K562 (cell line): Measurements from ENCODE around the gene CGB3. TPM values are rescaled to one million over a fixed set of nuclear protein-coding genes. Genes with fewer than 3 reads are reported as not detected.

Experiments used
- ATAC-seq: fragments of 200-7000 bp; cut with Tn5 transposase; 3 replicates; pipeline ENCODE4 v1.9.1; 2020; ENCODE audit warnings: moderate library complexity
- BruUV-seq: library from RNA; stranded (reverse); fragments of 400-500 nt; replicated peaks from 2 replicates; lab custom pipeline; 2021; lab: Mats Ljungman, UMichigan
- CTCF ChIA-PET: fragments of 300-600 bp; formaldehyde crosslinking; extraction: SDS; loops from one replicate; lab custom pipeline; 2021; ENCODE audit warnings: low intra/inter-chr PET ratio; lab: Yijun Ruan, JAX
- POLR2A ChIA-PET: fragments of 300-600, 350-650 bp; sonication (Branson Sonifier 250); formaldehyde crosslinking; extraction: SDS; loops from one replicate; lab custom pipeline; 2021; ENCODE audit warnings: antibody characterized with exemption, inconsistent platforms; lab: Yijun Ruan, JAX
- DNase-seq, 4 experiments: peaks; one replicate each; pipeline versions ENCODE4 v3.0.0 to v3.0.0-alpha.2; 2011 to 2018; ENCODE audit warnings: low spot score in 3 of 4, mixed read lengths in 3 of 4; ENCODE audit errors: extremely low read depth in 1 of 4
- FAIRE-seq: peaks from 2 replicates; lab custom pipeline; 2011; peaks lifted over from hg19 to GRCh38; lab: Jason Lieb, UNC
- H2AFZ ChIP-seq: 2 replicates; pipeline ENCODE4 v1.6.0; 2011; ENCODE audit warnings: low read depth, low read length, control low read depth, inconsistent platforms
- H3K27ac ChIP-seq: fragments of 200-600 bp; 3 replicates; pipeline ENCODE4 v1.8.0; 2011; ENCODE audit warnings: low read depth, mild to moderate bottlenecking, control low read depth, inconsistent platforms, low read length, moderate library complexity, mixed read lengths; ENCODE audit errors: extremely low read depth
- H3K27me3 ChIP-seq, 2 experiments: fragments of 300-600 bp in 1 of 2; 2 replicates in 1 of 2; 3 replicates in 1 of 2; pipeline versions ENCODE4 v1.6.0 to v1.8.0; 2011; ENCODE audit warnings: inconsistent platforms in 2 of 2, low read length in 2 of 2, mild to moderate bottlenecking in 1 of 2, mixed read lengths in 1 of 2, moderate library complexity in 1 of 2; ENCODE audit not compliant: control insufficient read depth in 2 of 2, insufficient read depth in 2 of 2
- H3K36me3 ChIP-seq: fragments of 300-600 bp; 3 replicates; pipeline ENCODE4 v1.8.0; 2011; ENCODE audit warnings: mild to moderate bottlenecking, low read length, inconsistent platforms; ENCODE audit not compliant: control insufficient read depth, insufficient read depth
- H3K4me1 ChIP-seq, 2 experiments: fragments of 200-600 bp in 1 of 2; replicated peaks in 1 of 2; 2 replicates in 1 of 2; 3 replicates in 1 of 2; pipeline versions ENCODE4 v1.5.1 to v1.8.0; 2011; ENCODE audit warnings: inconsistent platforms in 2 of 2, low read length in 2 of 2, mild to moderate bottlenecking in 1 of 2, mixed read lengths in 1 of 2, moderate library complexity in 1 of 2; ENCODE audit not compliant: control insufficient read depth in 2 of 2, insufficient read depth in 2 of 2
- H3K4me2 ChIP-seq: 2 replicates; pipeline ENCODE4 v1.6.1; 2011; ENCODE audit warnings: low read length, control low read depth, inconsistent platforms, mixed read lengths; ENCODE audit not compliant: insufficient read depth
- H3K4me3 ChIP-seq: fragments of 200-600 bp; sonication (generic), shearing (Covaris generic); 2 replicates; pipeline ENCODE4 v1.5.1; 2016; ENCODE audit warnings: control low read depth, inconsistent platforms
- H3K79me2 ChIP-seq: fragments of 200-600 bp; 3 replicates; pipeline ENCODE4 v1.8.0; 2011; ENCODE audit warnings: low read length, inconsistent platforms; ENCODE audit not compliant: control insufficient read depth, insufficient read depth
- H3K9ac ChIP-seq, 2 experiments: 2 replicates each; pipeline versions ENCODE4 v1.6.0 to v1.6.1; 2011; ENCODE audit warnings: low read depth in 2 of 2, low read length in 2 of 2, control low read depth in 1 of 2, inconsistent platforms in 1 of 2, mild to moderate bottlenecking in 1 of 2, mixed read lengths in 1 of 2; ENCODE audit not compliant: insufficient read depth in 1 of 2
- H3K9me1 ChIP-seq: one replicate; pipeline ENCODE4 v1.6.0; 2011; ENCODE audit warnings: inconsistent platforms, mild to moderate bottlenecking, low read length, moderate library complexity; ENCODE audit not compliant: control insufficient read depth, insufficient read depth
- H3K9me3 ChIP-seq: replicated peaks from 2 replicates; pipeline ENCODE4 v1.5.1; 2011; ENCODE audit warnings: low read depth, low read length, inconsistent platforms; ENCODE audit not compliant: control insufficient read depth, insufficient read depth
- H4K20me1 ChIP-seq: replicated peaks from 2 replicates; pipeline ENCODE4 v1.6.1; 2011; ENCODE audit warnings: low read length, inconsistent platforms, mixed read lengths; ENCODE audit not compliant: control insufficient read depth, insufficient read depth
- ETV1 ChIP-seq: fragments of 450-650 bp; conservative IDR thresholded peaks from 2 replicates; pipeline ENCODE4 v1.6.1; 2016; ENCODE audit warnings: missing genetic modification characterization, control low read depth, low read depth, missing compliant biosample characterization
- GATA2 ChIP-seq: sonication (generic); formaldehyde crosslinking; IDR thresholded peaks from 2 replicates; pipeline ENCODE4 v1.4.0; 2020; ENCODE audit warnings: mild to moderate bottlenecking, missing genetic modification reagents
- HSF4 ChIP-seq: fragments of 250-450 bp; sonication (Bioruptor Pico); IDR thresholded peaks from 2 replicates; pipeline ENCODE4 v2.1.2; 2022; ENCODE audit warnings: mild to moderate bottlenecking, moderate library complexity, borderline replicate concordance
- MAZ ChIP-seq, 2 experiments: fragments of 450-650 bp in 1 of 2; sonication (generic) in 1 of 2; formaldehyde crosslinking; IDR thresholded peaks in 1 of 2; conservative IDR thresholded peaks in 1 of 2; 2 replicates each; pipeline versions ENCODE4 v1.4.0 to v1.5.0; 2020; ENCODE audit warnings: mild to moderate bottlenecking in 1 of 2, missing genetic modification reagents in 1 of 2
- MEF2D ChIP-seq: conservative IDR thresholded peaks from 2 replicates; pipeline ENCODE4 v1.6.1; 2016; ENCODE audit warnings: low read depth, missing genetic modification characterization, missing compliant biosample characterization
- MTA2 ChIP-seq: fragments of 450-650 bp; IDR thresholded peaks from 2 replicates; pipeline ENCODE4 v1.6.1; 2016; ENCODE audit warnings: low read depth
- TRIM24 ChIP-seq, 2 experiments: fragments of 450-650 bp; IDR thresholded peaks; 2 replicates each; pipeline ENCODE4 v1.6.1; 2016
- ZNF175 ChIP-seq: fragments of 200-800 bp; sonication (Bioruptor generic); IDR thresholded peaks from 2 replicates; pipeline ENCODE4 v1.6.1; 2016; ENCODE audit warnings: low read depth, mild to moderate bottlenecking, missing genetic modification characterization, missing compliant biosample characterization
- ZZZ3 ChIP-seq: fragments of 450-650 bp; IDR thresholded peaks from 2 replicates; pipeline ENCODE4 v1.6.1; 2016; ENCODE audit warnings: antibody characterized with exemption, mild to moderate bottlenecking, moderate library complexity
- WGBS: fragments of 100-300 bp; shearing (Covaris generic); methylation state at CpG from one replicate; pipeline ENCODE4 v1.1.6; 2016; ENCODE audit warnings: low coverage, mixed read lengths; ENCODE audit not compliant: insufficient coverage; ENCODE audit errors: missing lambda C conversion rate; 5-methylcytosine and 5-hydroxymethylcytosine counted together
- in situ Hi-C: fragments of 300-500 bp; cut with MboI; formaldehyde crosslinking; loops from 4 replicates; pipeline ENCODE4 v1.15.0; 2018; ENCODE audit warnings: inconsistent platforms, mixed read lengths
- intact Hi-C: fragments of 100-400 bp; cut with micrococcal nuclease; formaldehyde crosslinking; loops from 2 replicates; pipeline ENCODE4 v1.14.2; 2022
- polyA plus RNA-seq, 8 experiments: library from polyadenylated mRNA; depleted of rRNA in 4 of 8; stranded (reverse) in 5 of 8; unstranded in 3 of 8; fragments of >200 nt; fragmentation: Nextera tagmentation in 2 of 8; fragmentation: Illumina TruSeq in 1 of 8; extraction: Ambion mirVana in 2 of 8; extraction: Trizol in 1 of 8; gene quantifications; 2 replicates each; pipeline versions ENCODE4 v1.2.1 to v1.2.3, GENCODE V29; 2011 to 2014; ENCODE audit warnings: inconsistent platforms in 1 of 8, missing spikeins in 1 of 8
- total RNA-seq, 7 experiments: library from RNA; depleted of rRNA in 6 of 7; stranded (reverse); fragments of >200 nt in 6 of 7; fragmentation: Illumina TruSeq in 2 of 7; extraction: Trizol in 2 of 7; gene quantifications; 2 replicates each; pipeline versions ENCODE4 v1.2.1 to v1.2.3, GENCODE V29; 2011 to 2021; ENCODE audit warnings: low replicate concordance in 1 of 7
- TF ChIP-seq, protein P1 (sequence below), 2 experiments: fragments of 450-650 bp; IDR thresholded peaks; 2 replicates each; pipeline ENCODE4 v1.6.1; 2016
- TF ChIP-seq, protein P2 (sequence below): fragments of 200-800 bp; sonication (Bioruptor generic); IDR thresholded peaks from 2 replicates; pipeline ENCODE4 v1.6.1; 2017; ENCODE audit warnings: missing genetic modification characterization, missing compliant biosample characterization
- TF ChIP-seq, protein P3 (sequence below), 2 experiments: IDR thresholded peaks; 2 replicates each; pipeline ENCODE4 v1.6.1; 2012; ENCODE audit warnings: improper control_type of control experiment in 2 of 2, low read depth in 2 of 2, low read length in 2 of 2, borderline replicate concordance in 1 of 2

Gene CGB3
- total and polyA plus RNA-seq, 9 of the 15 experiments (the other 6 are each of a cell fraction or from before 2014, with no cell fraction given) = not detected

DNA sequence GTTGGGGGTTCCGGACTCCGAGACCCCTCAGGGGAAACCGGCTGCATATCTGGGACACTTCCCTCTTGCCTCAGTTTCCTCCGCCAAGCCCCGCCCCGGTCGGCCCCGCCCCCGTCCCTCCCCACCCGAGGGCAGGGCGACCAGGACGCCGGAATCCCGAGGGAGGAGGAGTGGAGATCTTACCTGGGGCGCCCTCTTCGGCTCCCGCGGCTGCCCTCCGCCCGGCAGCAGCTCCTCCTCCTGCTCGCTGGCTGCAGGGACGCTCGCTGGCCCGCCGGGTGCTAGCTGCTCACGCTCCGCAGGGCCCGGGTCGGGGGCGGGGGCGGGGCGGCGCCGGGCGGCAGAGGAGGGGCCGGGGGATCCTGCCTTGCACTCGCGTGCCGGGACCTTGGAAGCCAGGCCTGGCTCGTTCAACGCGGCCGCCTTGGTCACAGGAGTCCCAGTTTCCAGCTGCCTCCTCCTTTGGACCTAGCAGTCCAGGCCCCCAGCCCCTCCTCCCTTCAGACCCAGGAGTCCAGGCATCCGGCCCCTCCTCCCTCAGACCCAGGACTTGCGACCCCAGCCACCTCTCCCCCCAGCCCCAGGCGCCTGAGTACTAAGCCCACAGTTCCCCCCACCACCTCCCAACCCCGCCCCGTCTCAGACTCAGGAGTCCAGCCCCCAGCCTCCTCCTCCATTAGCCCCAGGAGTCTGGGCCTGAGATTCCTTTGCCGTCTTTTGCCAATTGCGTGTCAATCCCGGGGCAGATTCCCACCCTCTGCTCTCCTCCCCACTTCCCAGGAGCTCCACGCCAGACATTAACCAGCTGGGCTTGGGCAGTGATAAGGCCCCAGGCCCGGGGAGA is 40.9 kb upstream of the CGB3 start, which contains the start of gene NTF4 (continued):
- TF ChIP-seq, protein P1, sequence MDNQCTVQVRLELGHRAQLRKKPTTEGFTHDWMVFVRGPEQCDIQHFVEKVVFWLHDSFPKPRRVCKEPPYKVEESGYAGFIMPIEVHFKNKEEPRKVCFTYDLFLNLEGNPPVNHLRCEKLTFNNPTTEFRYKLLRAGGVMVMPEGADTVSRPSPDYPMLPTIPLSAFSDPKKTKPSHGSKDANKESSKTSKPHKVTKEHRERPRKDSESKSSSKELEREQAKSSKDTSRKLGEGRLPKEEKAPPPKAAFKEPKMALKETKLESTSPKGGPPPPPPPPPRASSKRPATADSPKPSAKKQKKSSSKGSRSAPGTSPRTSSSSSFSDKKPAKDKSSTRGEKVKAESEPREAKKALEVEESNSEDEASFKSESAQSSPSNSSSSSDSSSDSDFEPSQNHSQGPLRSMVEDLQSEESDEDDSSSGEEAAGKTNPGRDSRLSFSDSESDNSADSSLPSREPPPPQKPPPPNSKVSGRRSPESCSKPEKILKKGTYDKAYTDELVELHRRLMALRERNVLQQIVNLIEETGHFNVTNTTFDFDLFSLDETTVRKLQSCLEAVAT (IDR thresholded peaks at IDR 0.05) = no peak
- TF ChIP-seq GATA2 (CRISPR knock-in tag) = no peak

DNA sequence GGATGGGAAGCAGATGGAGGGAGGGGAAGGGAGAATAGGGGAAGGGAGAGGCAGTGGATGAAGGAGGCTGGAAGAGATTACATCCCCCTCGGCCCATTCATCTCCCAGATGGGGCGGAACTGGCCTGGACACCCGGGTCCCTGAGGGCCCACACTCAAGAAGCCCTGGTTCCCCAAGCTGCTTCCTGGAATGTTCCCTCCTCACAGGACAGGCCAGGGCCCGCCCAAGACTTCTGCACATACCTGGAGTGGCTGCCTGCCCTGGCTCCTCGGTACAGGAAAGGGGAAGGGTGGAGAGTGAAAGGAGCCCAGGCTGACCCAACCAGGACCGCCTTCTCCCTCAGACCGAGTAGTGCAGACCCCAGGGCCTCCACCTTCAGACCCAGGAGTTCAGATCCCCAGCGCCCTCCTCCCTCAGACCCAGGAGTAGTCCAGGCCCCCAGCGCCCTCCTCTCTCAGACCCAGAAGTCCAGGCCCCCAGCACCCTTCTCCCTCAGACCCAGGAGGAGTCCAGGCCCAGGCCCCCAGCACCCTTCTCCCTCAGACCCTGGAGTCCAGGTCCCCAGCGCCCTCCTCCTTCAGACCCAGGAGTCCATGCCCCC is 40.0 kb upstream of the CGB3 start:
- H2AFZ ChIP-seq = no peak overlapping the region
- TF ChIP-seq HSF4 (CRISPR knock-in tag) (no peak), ZNF175 (CRISPR knock-in tag) (no peak), TRIM24 (IDR thresholded peaks at IDR 0.05) (no peak), MAZ (CRISPR knock-in tag; conservative IDR thresholded peaks at IDR 0.05 in 1 of 2, IDR thresholded peaks at IDR 0.05 in 1 of 2) (no peak), ZZZ3 (no peak), MTA2 (no peak), ETV1 (no peak), MEF2D (no peak)
- TF ChIP-seq, protein P2, sequence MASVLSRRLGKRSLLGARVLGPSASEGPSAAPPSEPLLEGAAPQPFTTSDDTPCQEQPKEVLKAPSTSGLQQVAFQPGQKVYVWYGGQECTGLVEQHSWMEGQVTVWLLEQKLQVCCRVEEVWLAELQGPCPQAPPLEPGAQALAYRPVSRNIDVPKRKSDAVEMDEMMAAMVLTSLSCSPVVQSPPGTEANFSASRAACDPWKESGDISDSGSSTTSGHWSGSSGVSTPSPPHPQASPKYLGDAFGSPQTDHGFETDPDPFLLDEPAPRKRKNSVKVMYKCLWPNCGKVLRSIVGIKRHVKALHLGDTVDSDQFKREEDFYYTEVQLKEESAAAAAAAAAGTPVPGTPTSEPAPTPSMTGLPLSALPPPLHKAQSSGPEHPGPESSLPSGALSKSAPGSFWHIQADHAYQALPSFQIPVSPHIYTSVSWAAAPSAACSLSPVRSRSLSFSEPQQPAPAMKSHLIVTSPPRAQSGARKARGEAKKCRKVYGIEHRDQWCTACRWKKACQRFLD (CRISPR knock-in tag) = no peak
- TF ChIP-seq, protein P3, sequence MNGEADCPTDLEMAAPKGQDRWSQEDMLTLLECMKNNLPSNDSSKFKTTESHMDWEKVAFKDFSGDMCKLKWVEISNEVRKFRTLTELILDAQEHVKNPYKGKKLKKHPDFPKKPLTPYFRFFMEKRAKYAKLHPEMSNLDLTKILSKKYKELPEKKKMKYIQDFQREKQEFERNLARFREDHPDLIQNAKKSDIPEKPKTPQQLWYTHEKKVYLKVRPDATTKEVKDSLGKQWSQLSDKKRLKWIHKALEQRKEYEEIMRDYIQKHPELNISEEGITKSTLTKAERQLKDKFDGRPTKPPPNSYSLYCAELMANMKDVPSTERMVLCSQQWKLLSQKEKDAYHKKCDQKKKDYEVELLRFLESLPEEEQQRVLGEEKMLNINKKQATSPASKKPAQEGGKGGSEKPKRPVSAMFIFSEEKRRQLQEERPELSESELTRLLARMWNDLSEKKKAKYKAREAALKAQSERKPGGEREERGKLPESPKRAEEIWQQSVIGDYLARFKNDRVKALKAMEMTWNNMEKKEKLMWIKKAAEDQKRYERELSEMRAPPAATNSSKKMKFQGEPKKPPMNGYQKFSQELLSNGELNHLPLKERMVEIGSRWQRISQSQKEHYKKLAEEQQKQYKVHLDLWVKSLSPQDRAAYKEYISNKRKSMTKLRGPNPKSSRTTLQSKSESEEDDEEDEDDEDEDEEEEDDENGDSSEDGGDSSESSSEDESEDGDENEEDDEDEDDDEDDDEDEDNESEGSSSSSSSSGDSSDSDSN (IDR thresholded peaks at IDR 0.05; ENCODE audit: borderline replicate concordance in 1 of 2, low read depth in 2 of 2, low read length in 2 of 2) = no peak
- TF ChIP-seq, all 486 proteins: peak for 0
- Histone ChIP-seq H3K4me1 (peaks cover 0 to 25% of the 10 kb centered on the region in 2 experiments; a peak in 4 of 5 replicates), H3K4me2 (no peak overlapping the region), H3K79me2 (no peaks in the 10 kb centered on the region), H3K27me3 (peaks cover 23 to 58% of the 10 kb centered on the region in 2 experiments; a peak in 4 of 5 replicates), H3K4me3 (no peak overlapping the region), H4K20me1 (no peaks in the 10 kb centered on the region), H3K9ac (peak overlapping the region in 1 of 2 experiments; percentile 4; a peak in 1 of 4 replicates), H3K9me1 (no peaks in the 10 kb centered on the region), H3K27ac (no peak overlapping the region), H3K9me3 (no peaks in the 10 kb centered on the region), H3K36me3 (no peaks in the 10 kb centered on the region)
- POLR2A ChIA-PET = interaction anchor here (0.7 to 1.2 kb wide), 2 partner anchors 99 to 307 kb away, joined by 3 read pairs; partner anchors contain the start of gene FTL
- DNase-seq (no peak), FAIRE-seq (no peak), ATAC-seq (no peak)
- no TSS peak for BruUV-seq
- CTCF ChIA-PET = interaction anchor here (0.7 kb wide), 1 partner anchor 148 kb away, joined by 8 read pairs; no protein-coding TSS in a partner anchor
- in situ Hi-C loops = no loop called here
- 18% methylated on average over 6 of the region's 10 CpGs for WGBS
- intact Hi-C loops = no loop called here
